NB4 (cell line): Measurements from ENCODE around the gene KCNQ5.

Source experiments
- CTCF ChIP-seq: IDR thresholded peaks from one replicate; pipeline ENCODE4 v1.5.1; 2012; ENCODE audit warnings: low read depth, low read length
- POLR2A ChIP-seq: IDR thresholded peaks from 2 replicates; pipeline ENCODE4 v1.6.1; 2011; ENCODE audit warnings: mild to moderate bottlenecking; ENCODE audit not compliant: insufficient read length; ENCODE audit errors: extremely low read depth
- TF ChIP-seq, protein P1 (sequence below): IDR thresholded peaks from 2 replicates; pipeline ENCODE4 v1.6.1; 2011; ENCODE audit warnings: low read depth, low read length

- TF ChIP-seq CTCF (no peak), POLR2A (no peak)
- TF ChIP-seq, protein P1, sequence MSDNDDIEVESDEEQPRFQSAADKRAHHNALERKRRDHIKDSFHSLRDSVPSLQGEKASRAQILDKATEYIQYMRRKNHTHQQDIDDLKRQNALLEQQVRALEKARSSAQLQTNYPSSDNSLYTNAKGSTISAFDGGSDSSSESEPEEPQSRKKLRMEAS, result no peak
Observed at GRCh38 chr6:72850469-72850868, 228.6 kb downstream of the KCNQ5 start.
